CD4-positive, alpha-beta T cell (primary cell): ENCODE results near the gene GP1BB. TPM values are rescaled to one million over a fixed set of nuclear protein-coding genes. Genes with fewer than 3 reads are reported as not detected.
A peak's percentile ranks its signal among the peaks of the same experiment; 100 is the strongest.

ENCODE experiments used
- ATAC-seq: fragments of 200-7000 bp; cut with Tn5 transposase; one replicate; pipeline ENCODE4 v1.10.0; 2022; ENCODE audit warnings: mild to moderate bottlenecking; ENCODE audit not compliant: poor library complexity
- CTCF ChIA-PET: fragments of 350-600 bp; sonication (Branson Sonifier 250); formaldehyde crosslinking; loops from one replicate; lab custom pipeline; 2021; ENCODE audit warnings: antibody characterized with exemption, inconsistent platforms; lab: Charles Lee
- POLR2A ChIA-PET: fragments of 350-600 bp; sonication (Branson Sonifier 250); formaldehyde crosslinking; loops from one replicate; lab custom pipeline; 2021; ENCODE audit warnings: antibody characterized with exemption, inconsistent platforms; lab: Charles Lee
- DNase-seq, 14 experiments: peaks; one replicate each; pipeline ENCODE4 v3.0.0-alpha.2; 2013 to 2020; ENCODE audit warnings: mixed read lengths in 2 of 14
- H3K27ac ChIP-seq, 2 donors: one replicate each; pipeline versions ENCODE4 v1.5.1 to v1.7.0; 2013; ENCODE audit warnings: low read length in 2 of 2, low read depth in 1 of 2, mild to moderate bottlenecking in 1 of 2
- H3K27me3 ChIP-seq, 2 experiments: 1 replicate in 1 of 2; 2 replicates in 1 of 2; pipeline versions ENCODE4 v1.6.1 to v1.7.0; 2013; ENCODE audit warnings: low read length in 2 of 2, control low read depth in 1 of 2, mild to moderate bottlenecking in 1 of 2, moderate library complexity in 1 of 2; ENCODE audit not compliant: insufficient read depth in 2 of 2, control insufficient read depth in 1 of 2
- H3K36me3 ChIP-seq: one replicate; pipeline ENCODE4 v1.6.1; 2013; ENCODE audit warnings: low read length, control low read depth; ENCODE audit not compliant: insufficient read depth
- H3K4me1 ChIP-seq: one replicate; pipeline ENCODE4 v1.6.1; 2013; ENCODE audit warnings: low read length, control low read depth; ENCODE audit not compliant: insufficient read depth
- H3K4me3 ChIP-seq: one replicate; pipeline ENCODE4 v1.5.1; 2013; ENCODE audit warnings: mild to moderate bottlenecking, low read length, moderate library complexity
- H3K9me3 ChIP-seq, 2 experiments: 1 replicate in 1 of 2; 2 replicates in 1 of 2; pipeline versions ENCODE4 v1.6.1 to v1.7.0; 2013; ENCODE audit warnings: low read length in 2 of 2, mild to moderate bottlenecking in 2 of 2, control low read depth in 1 of 2, moderate library complexity in 1 of 2; ENCODE audit not compliant: control insufficient read depth in 1 of 2, insufficient read depth in 1 of 2
- H3K27ac Mint-ChIP-seq: one replicate; pipeline ENCODE4 v1.8.0; 2020; ENCODE audit warnings: mixed read lengths
- H3K27me3 Mint-ChIP-seq: one replicate; pipeline ENCODE4 v1.8.0; 2021; ENCODE audit warnings: mixed read lengths
- H3K36me3 Mint-ChIP-seq: one replicate; pipeline ENCODE4 v1.8.0; 2021; ENCODE audit warnings: low read depth, mixed read lengths
- H3K4me1 Mint-ChIP-seq: one replicate; pipeline ENCODE4 v1.8.0; 2021; ENCODE audit warnings: low read depth, mixed read lengths
- H3K4me3 Mint-ChIP-seq: one replicate; pipeline ENCODE4 v1.8.0; 2020; ENCODE audit warnings: mild to moderate bottlenecking, mixed read lengths
- H3K9me3 Mint-ChIP-seq: one replicate; pipeline ENCODE4 v1.8.0; 2020; ENCODE audit warnings: mixed read lengths
- CTCF ChIP-seq: fragments of 200-600 bp; IDR thresholded peaks from one replicate; pipeline ENCODE4 v1.8.0; 2022; ENCODE audit warnings: antibody characterized with exemption, mild to moderate bottlenecking
- intact Hi-C, 2 experiments: fragments of 100-400 bp; cut with DNase I in 1 of 2; cut with micrococcal nuclease in 1 of 2; formaldehyde crosslinking; loops; one replicate each; pipeline versions ENCODE4 v1.15.1 to v1.9.0; 2023 to 2025; cut with DNase I, micrococcal nuclease
- total RNA-seq, 174 experiments: library from RNA in 2 of 174; stranded (reverse) in 2 of 174; gene quantifications; one replicate each; pipeline ENCODE4 v1.2.3 and lab custom pipeline; 2021 to 2026

The GP1BB gene
- total RNA-seq, 2 experiments from 2014 or later, result 0.22 TPM; not detected in 1

GRCh38 chr22:19729507-19729906 is 6.2 kb downstream of the GP1BB start:
- ChIA-PET POLR2A (interaction anchor here (1.1 to 1.4 kb wide), 2 partner anchors 181 to 184 kb away, joined by 4 to 6 read pairs; no protein-coding TSS in a partner anchor), CTCF (interaction anchor here (1.5 to 3.8 kb wide), 2 partner anchors 27 to 183 kb away, joined by 8 to 69 read pairs; no protein-coding TSS in a partner anchor)
- intact Hi-C loops, result no loop called here

GRCh38 chr22:19730198-19730597 is 6.9 kb downstream of the GP1BB start:
- TF ChIP-seq CTCF, result no peak
- Mint-ChIP-seq H3K4me3 (no peak overlapping the region), H3K36me3 (no peaks in the 10 kb centered on the region), H3K27ac (no peak overlapping the region), H3K4me1 (no peaks in the 10 kb centered on the region), H3K9me3 (no peaks in the 10 kb centered on the region), H3K27me3 (peaks cover 3% of the 10 kb centered on the region)
- no peak for DNase-seq
- ChIA-PET POLR2A (interaction anchor here (0.5 to 2.2 kb wide), 5 partner anchors 162 to 192 kb away, joined by 3 to 9 read pairs (median 4); no protein-coding TSS in a partner anchor), CTCF (interaction anchor here (0.6 to 3.8 kb wide), 32 partner anchors 9 to 601 kb away, joined by 3 to 69 read pairs (median 5); partner anchors contain the start of genes GNB1L, RTL10 and TBX1)
- H3K4me3 ChIP-seq, result no peak overlapping the region
- ATAC-seq, result no peak
- H3K27me3 ChIP-seq, result peaks cover 2 to 3% of the 10 kb centered on the region in 2 experiments
- no peaks in the 10 kb centered on the region for H3K9me3 ChIP-seq
- no peaks in the 10 kb centered on the region for H3K36me3 ChIP-seq
- intact Hi-C loops, result loop anchor here (1.0 to 2.0 kb wide), 4 partner anchors 27 to 217 kb away; no protein-coding TSS in a partner anchor
- H3K27ac ChIP-seq, result no peak overlapping the region
- H3K4me1 ChIP-seq, result peaks cover 10% of the 10 kb centered on the region

More at GRCh38 chr22:19729507-19729906, 6.2 kb downstream of the GP1BB start:
- Histone ChIP-seq H3K36me3 (no peaks in the 10 kb centered on the region), H3K9me3 (peaks cover 0 to 3% of the 10 kb centered on the region in 2 experiments), H3K27ac (no peak overlapping the region), H3K27me3 (peaks cover 5 to 10% of the 10 kb centered on the region in 2 experiments), H3K4me1 (peaks cover 11% of the 10 kb centered on the region), H3K4me3 (no peak overlapping the region)
- H3K27me3 Mint-ChIP-seq, result peaks cover 10% of the 10 kb centered on the region
- ATAC-seq (no peak), DNase-seq (no peak)
- no peaks in the 10 kb centered on the region for H3K9me3 Mint-ChIP-seq
- no peak overlapping the region for H3K27ac Mint-ChIP-seq
- H3K4me1 Mint-ChIP-seq, result no peaks in the 10 kb centered on the region
- no peak overlapping the region for H3K4me3 Mint-ChIP-seq
- TF ChIP-seq CTCF, result no peak
- H3K36me3 Mint-ChIP-seq, result no peaks in the 10 kb centered on the region

GRCh38 chr22:19730655-19731360 is 7.5 kb downstream of the GP1BB start:
- peak; percentile 75 to 92 (median 84) for DNase-seq
- peak; percentile 96 for TF ChIP-seq CTCF
- H3K9me3 Mint-ChIP-seq, result no peaks in the 10 kb centered on the region
- Histone ChIP-seq H3K4me1 (peaks cover 10% of the 10 kb centered on the region), H3K4me3 (peak overlapping the region; percentile 31), H3K27ac (no peak overlapping the region), H3K27me3 (peaks cover 0 to 2% of the 10 kb centered on the region in 2 experiments), H3K9me3 (no peaks in the 10 kb centered on the region), H3K36me3 (no peaks in the 10 kb centered on the region)
- H3K27ac Mint-ChIP-seq, result no peak overlapping the region
- ChIA-PET POLR2A (interaction anchor here (0.5 to 2.2 kb wide), 5 partner anchors 161 to 192 kb away, joined by 3 to 9 read pairs (median 4); no protein-coding TSS in a partner anchor), CTCF (interaction anchor here (0.6 to 3.8 kb wide), 32 partner anchors 9 to 601 kb away, joined by 3 to 69 read pairs (median 5); partner anchors contain the start of genes GNB1L, RTL10 and TBX1)
- no peaks in the 10 kb centered on the region for H3K36me3 Mint-ChIP-seq
- peak; percentile 90 for ATAC-seq
- intact Hi-C loops, result loop anchor here (1.0 to 2.0 kb wide), 4 partner anchors 26 to 216 kb away; no protein-coding TSS in a partner anchor
- H3K4me3 Mint-ChIP-seq, result peak overlapping the region; percentile 89
- H3K4me1 Mint-ChIP-seq, result no peaks in the 10 kb centered on the region
- H3K27me3 Mint-ChIP-seq, result no peaks in the 10 kb centered on the region
